ENCODE measurements around the gene SURF2.
A peak's percentile ranks its signal among the peaks of the same experiment; 100 is the strongest.

Gene SURF2

GRCh38 chr9:133335924-133336811 lies 20.2 kb upstream of the SURF2 start, which contains the start of gene SURF6:
TSS of gene SURF6 (minus strand) at chr9:133336188. CDS start at chr9:133336132, 56 bp downstream.
- peak; percentile 91 for DNase-seq (ENCODE audit: low spot score)
- Histone ChIP-seq H3K9me3 (ENCODE audit: severe bottlenecking) (no peaks in the 10 kb centered on the region), H3K27me3 (ENCODE audit: insufficient read depth, poor library complexity, severe bottlenecking) (no peaks in the 10 kb centered on the region), H3K27ac (ENCODE audit: poor library complexity, severe bottlenecking) (peak within 1 kb of the TSS; percentile 38), H3K4me3 (ENCODE audit: severe bottlenecking) (peak within 1 kb of the TSS; percentile 73), H3K4me1 (ENCODE audit: insufficient read depth, poor library complexity, severe bottlenecking) (no peaks in the 10 kb centered on the region), H3K36me3 (ENCODE audit: low read depth) (peaks cover 54% of the 10 kb centered on the region)
- peak; percentile 90 for ATAC-seq (ENCODE audit: low read depth)
- TF ChIP-seq, protein P1, sequence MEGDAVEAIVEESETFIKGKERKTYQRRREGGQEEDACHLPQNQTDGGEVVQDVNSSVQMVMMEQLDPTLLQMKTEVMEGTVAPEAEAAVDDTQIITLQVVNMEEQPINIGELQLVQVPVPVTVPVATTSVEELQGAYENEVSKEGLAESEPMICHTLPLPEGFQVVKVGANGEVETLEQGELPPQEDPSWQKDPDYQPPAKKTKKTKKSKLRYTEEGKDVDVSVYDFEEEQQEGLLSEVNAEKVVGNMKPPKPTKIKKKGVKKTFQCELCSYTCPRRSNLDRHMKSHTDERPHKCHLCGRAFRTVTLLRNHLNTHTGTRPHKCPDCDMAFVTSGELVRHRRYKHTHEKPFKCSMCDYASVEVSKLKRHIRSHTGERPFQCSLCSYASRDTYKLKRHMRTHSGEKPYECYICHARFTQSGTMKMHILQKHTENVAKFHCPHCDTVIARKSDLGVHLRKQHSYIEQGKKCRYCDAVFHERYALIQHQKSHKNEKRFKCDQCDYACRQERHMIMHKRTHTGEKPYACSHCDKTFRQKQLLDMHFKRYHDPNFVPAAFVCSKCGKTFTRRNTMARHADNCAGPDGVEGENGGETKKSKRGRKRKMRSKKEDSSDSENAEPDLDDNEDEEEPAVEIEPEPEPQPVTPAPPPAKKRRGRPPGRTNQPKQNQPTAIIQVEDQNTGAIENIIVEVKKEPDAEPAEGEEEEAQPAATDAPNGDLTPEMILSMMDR (IDR thresholded peaks at IDR 0.05; ENCODE audit: poor library complexity, severe bottlenecking): no peak

DNA sequence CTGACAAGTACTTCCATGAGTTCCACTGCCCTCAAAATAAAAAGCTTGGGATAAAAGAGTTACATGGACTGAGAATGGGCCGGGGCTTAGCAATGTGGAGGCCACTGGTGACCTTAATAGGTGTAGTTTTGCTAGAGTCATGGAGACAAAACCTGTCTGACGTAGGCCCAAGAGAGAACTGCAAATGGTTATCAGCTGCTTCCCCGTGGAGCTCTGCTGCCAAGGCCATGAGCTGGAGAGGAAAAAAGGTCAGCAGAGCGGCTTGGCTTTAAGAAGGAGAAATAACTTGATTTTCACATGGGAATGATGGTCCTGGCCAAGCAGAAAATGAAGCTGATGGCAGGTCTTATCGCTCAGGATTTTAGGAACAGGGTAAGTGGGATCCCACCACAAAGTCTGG lies 16.7 kb upstream of the SURF2 start:
- Histone ChIP-seq H3K27ac (ENCODE audit: poor library complexity, severe bottlenecking) (no peak overlapping the region), H3K27me3 (ENCODE audit: insufficient read depth, poor library complexity, severe bottlenecking) (no peaks in the 10 kb centered on the region), H3K9me3 (ENCODE audit: severe bottlenecking) (no peaks in the 10 kb centered on the region), H3K4me3 (ENCODE audit: severe bottlenecking) (no peak overlapping the region), H3K4me1 (ENCODE audit: insufficient read depth, poor library complexity, severe bottlenecking) (no peaks in the 10 kb centered on the region), H3K36me3 (ENCODE audit: low read depth) (peaks cover 56% of the 10 kb centered on the region)
- TF ChIP-seq, protein P1 (IDR thresholded peaks at IDR 0.05; ENCODE audit: poor library complexity, severe bottlenecking): no peak
- ATAC-seq (ENCODE audit: low read depth): no peak
- no peak for DNase-seq (ENCODE audit: low spot score)

- DNase-seq (ENCODE audit: low spot score) (no peak), ATAC-seq (ENCODE audit: low read depth) (no peak)
- Histone ChIP-seq H3K27ac (ENCODE audit: poor library complexity, severe bottlenecking) (no peak overlapping the region), H3K9me3 (ENCODE audit: severe bottlenecking) (no peaks in the 10 kb centered on the region), H3K4me1 (ENCODE audit: insufficient read depth, poor library complexity, severe bottlenecking) (no peaks in the 10 kb centered on the region), H3K4me3 (ENCODE audit: severe bottlenecking) (no peak overlapping the region), H3K27me3 (ENCODE audit: insufficient read depth, poor library complexity, severe bottlenecking) (no peaks in the 10 kb centered on the region), H3K36me3 (ENCODE audit: low read depth) (peaks cover 58% of the 10 kb centered on the region)
- TF ChIP-seq, protein P1 (IDR thresholded peaks at IDR 0.05; ENCODE audit: poor library complexity, severe bottlenecking): no peak
Observed at GRCh38 chr9:133340256-133340655, 16.1 kb upstream of the SURF2 start.

GRCh38 chr9:133340916-133341315 lies 15.4 kb upstream of the SURF2 start:
- TF ChIP-seq, protein P1 (IDR thresholded peaks at IDR 0.05; ENCODE audit: poor library complexity, severe bottlenecking): no peak
- peaks cover 65% of the 10 kb centered on the region for H3K36me3 ChIP-seq (ENCODE audit: low read depth)
- no peak for DNase-seq (ENCODE audit: low spot score)
- H3K4me3 ChIP-seq (ENCODE audit: severe bottlenecking): no peak overlapping the region
- no peak for ATAC-seq (ENCODE audit: low read depth)
- H3K9me3 ChIP-seq (ENCODE audit: severe bottlenecking): no peaks in the 10 kb centered on the region
- no peaks in the 10 kb centered on the region for H3K4me1 ChIP-seq (ENCODE audit: insufficient read depth, poor library complexity, severe bottlenecking)
- H3K27me3 ChIP-seq (ENCODE audit: insufficient read depth, poor library complexity, severe bottlenecking): no peaks in the 10 kb centered on the region
- H3K27ac ChIP-seq (ENCODE audit: poor library complexity, severe bottlenecking): no peak overlapping the region

Measured in RWPE2 (cell line).